IMR-90 (cell line): ENCODE measurements around the gene BDH1. TPM values are rescaled to one million over a fixed set of nuclear protein-coding genes. Genes with fewer than 3 reads are reported as not detected.

Experiments
- ATAC-seq: fragments of 200-7000 bp; cut with Tn5 transposase; 2 replicates; pipeline ENCODE4 v1.9.1; 2020; ENCODE audit warnings: low read depth, mild to moderate bottlenecking, moderate library complexity
- BruUV-seq: library from RNA; stranded (reverse); fragments of 400-500 nt; replicated peaks from 2 replicates; lab custom pipeline; 2021; lab: Mats Ljungman, UMichigan
- CTCF ChIA-PET: fragments of 300-600 bp; formaldehyde crosslinking; extraction: SDS; loops from one replicate; lab custom pipeline; 2021; ENCODE audit warnings: antibody characterized with exemption; lab: Yijun Ruan, JAX
- POLR2A ChIA-PET: fragments of 300-600 bp; sonication (Branson Sonifier 250); formaldehyde crosslinking; loops from one replicate; lab custom pipeline; 2022; ENCODE audit warnings: antibody characterized with exemption; ENCODE audit not compliant: unreplicated experiment; lab: Charles Lee
- DNase-seq: peaks from one replicate; pipeline ENCODE4 v3.0.0; 2013
- H2AFZ ChIP-seq: replicated peaks from 2 replicates; pipeline ENCODE3; 2013; ENCODE audit warnings: low read length, mild to moderate bottlenecking; ENCODE audit not compliant: poor library complexity
- H2AK5ac ChIP-seq: 2 replicates; pipeline ENCODE4 v1.6.1; 2013; ENCODE audit warnings: low read depth, low read length, inconsistent platforms
- H2AK9ac ChIP-seq: replicated peaks from 2 replicates; pipeline ENCODE3; 2013; ENCODE audit warnings: mild to moderate bottlenecking, low read depth, low read length, moderate library complexity; ENCODE audit not compliant: poor library complexity
- H2BK120ac ChIP-seq: 2 replicates; pipeline ENCODE4 v1.6.1; 2013; ENCODE audit warnings: low read depth, low read length, inconsistent platforms
- H2BK15ac ChIP-seq: 3 replicates; pipeline ENCODE4 v1.6.1; 2013; ENCODE audit warnings: low read depth, low read length, inconsistent platforms
- H2BK20ac ChIP-seq: 2 replicates; pipeline ENCODE4 v1.6.1; 2013; ENCODE audit warnings: low read depth, mild to moderate bottlenecking, inconsistent platforms, low read length, moderate library complexity
- H2BK5ac ChIP-seq: 2 replicates; pipeline ENCODE4 v1.6.1; 2013; ENCODE audit warnings: mild to moderate bottlenecking, low read depth, low read length, inconsistent platforms; ENCODE audit not compliant: poor library complexity, severe bottlenecking
- H3K14ac ChIP-seq: replicated peaks from 2 replicates; pipeline ENCODE4 v1.6.1; 2013; ENCODE audit warnings: low read depth, low read length, inconsistent platforms
- H3K18ac ChIP-seq: 2 replicates; pipeline ENCODE4 v1.6.1; 2013; ENCODE audit warnings: low read depth, low read length, control low read depth
- H3K23ac ChIP-seq: 2 replicates; pipeline ENCODE4 v1.6.1; 2013; ENCODE audit warnings: low read depth, low read length, inconsistent platforms
- H3K27ac ChIP-seq: 2 replicates; pipeline ENCODE4 v1.5.1; 2013; ENCODE audit warnings: mild to moderate bottlenecking, control low read depth, low read length; ENCODE audit not compliant: insufficient read depth
- H3K27me3 ChIP-seq: 2 replicates; pipeline ENCODE4 v1.6.1; 2013; ENCODE audit warnings: low read length; ENCODE audit not compliant: control insufficient read depth, insufficient read depth
- H3K36me3 ChIP-seq: 2 replicates; pipeline ENCODE4 v1.6.1; 2013; ENCODE audit warnings: low read length, mixed read lengths; ENCODE audit not compliant: control insufficient read depth, insufficient read depth
- H3K4ac ChIP-seq: 2 replicates; pipeline ENCODE4 v1.6.1; 2013; ENCODE audit warnings: low read depth, low read length, inconsistent platforms
- H3K4me1 ChIP-seq: 2 replicates; pipeline ENCODE4 v1.6.1; 2013; ENCODE audit warnings: low read length, mixed read lengths; ENCODE audit not compliant: control insufficient read depth, insufficient read depth
- H3K4me2 ChIP-seq: 2 replicates; pipeline ENCODE4 v1.6.1; 2013; ENCODE audit warnings: low read depth, mild to moderate bottlenecking, control low read depth, low read length, moderate library complexity
- H3K4me3 ChIP-seq: 2 replicates; pipeline ENCODE4 v1.5.1; 2013; ENCODE audit warnings: low read depth, mild to moderate bottlenecking, control low read depth, low read length, moderate library complexity; ENCODE audit not compliant: insufficient read depth
- H3K56ac ChIP-seq: 2 replicates; pipeline ENCODE4 v1.6.1; 2013; ENCODE audit warnings: low read length, inconsistent platforms; ENCODE audit not compliant: insufficient read depth; ENCODE audit errors: extremely low read depth
- H3K79me1 ChIP-seq, 2 experiments: 2 replicates each; pipeline ENCODE4 v1.6.1; 2013; ENCODE audit warnings: low read length in 2 of 2, inconsistent platforms in 1 of 2, low read depth in 1 of 2
- H3K9ac ChIP-seq: 2 replicates; pipeline ENCODE4 v1.6.1; 2013; ENCODE audit warnings: low read depth, low read length, control low read depth
- H3K9me1 ChIP-seq: 2 replicates; pipeline ENCODE4 v1.6.1; 2013; ENCODE audit warnings: low read length, inconsistent platforms; ENCODE audit not compliant: insufficient read depth
- H3K9me3 ChIP-seq: 2 replicates; pipeline ENCODE4 v1.6.1; 2013; ENCODE audit warnings: low read length; ENCODE audit not compliant: control insufficient read depth, insufficient read depth
- H4K20me1 ChIP-seq: 2 replicates; pipeline ENCODE4 v1.6.1; 2013; ENCODE audit warnings: low read length, inconsistent platforms; ENCODE audit not compliant: insufficient read depth
- H4K5ac ChIP-seq: 2 replicates; pipeline ENCODE4 v1.6.1; 2013; ENCODE audit warnings: mild to moderate bottlenecking, low read depth, low read length, control low read depth
- H4K8ac ChIP-seq, 2 experiments: 2 replicates each; pipeline ENCODE4 v1.6.1; 2013; ENCODE audit warnings: low read depth in 2 of 2, low read length in 2 of 2, control low read depth in 1 of 2, inconsistent platforms in 1 of 2
- H4K91ac ChIP-seq: 2 replicates; pipeline ENCODE4 v1.6.1; 2013; ENCODE audit warnings: low read depth, low read length, inconsistent platforms; ENCODE audit not compliant: insufficient read depth
- BHLHE40 ChIP-seq: fragments of 150-350 bp; IDR thresholded peaks from 2 replicates; pipeline ENCODE4 v1.6.1; 2016; ENCODE audit warnings: mild to moderate bottlenecking, low read depth, low read length
- CEBPB ChIP-seq: IDR thresholded peaks from 2 replicates; pipeline ENCODE4 v1.6.1; 2012; ENCODE audit warnings: low read depth, low read length, improper control_type of control experiment
- CHD1 ChIP-seq: IDR thresholded peaks from 2 replicates; pipeline ENCODE4 v1.6.1; 2012; ENCODE audit warnings: low read depth, low read length, improper control_type of control experiment
- CTCF ChIP-seq: conservative IDR thresholded peaks from 2 replicates; pipeline ENCODE4 v1.5.1; 2012; ENCODE audit warnings: mild to moderate bottlenecking, low read depth, low read length, improper control_type of control experiment
- ELK1 ChIP-seq: fragments of 150-350 bp; IDR thresholded peaks from 2 replicates; pipeline ENCODE4 v1.6.1; 2016; ENCODE audit warnings: low read depth, mild to moderate bottlenecking, low read length, moderate library complexity, borderline replicate concordance
- FOS ChIP-seq: fragments of 150-350 bp; IDR thresholded peaks from 2 replicates; pipeline ENCODE4 v1.6.1; 2016; ENCODE audit warnings: low read depth, low read length
- MAFK ChIP-seq: IDR thresholded peaks from 2 replicates; pipeline ENCODE4 v1.6.1; 2012; ENCODE audit warnings: low read depth, low read length, improper control_type of control experiment
- MAZ ChIP-seq: IDR thresholded peaks from 2 replicates; pipeline ENCODE4 v1.6.1; 2012; ENCODE audit warnings: low read depth, mild to moderate bottlenecking, low read length, improper control_type of control experiment, moderate library complexity, borderline replicate concordance
- MXI1 ChIP-seq: IDR thresholded peaks from 2 replicates; pipeline ENCODE4 v1.6.1; 2012; ENCODE audit warnings: low read depth, mild to moderate bottlenecking, low read length, moderate library complexity, borderline replicate concordance
- NFE2L2 ChIP-seq: fragments of 150-350 bp; IDR thresholded peaks from 2 replicates; pipeline ENCODE4 v1.6.1; 2016; ENCODE audit warnings: low read depth, mild to moderate bottlenecking, low read length
- POLR2A ChIP-seq: IDR thresholded peaks from 2 replicates; pipeline ENCODE4 v1.6.1; 2012; ENCODE audit warnings: mild to moderate bottlenecking, low read depth, low read length
- RAD21 ChIP-seq: IDR thresholded peaks from 2 replicates; pipeline ENCODE4 v1.6.1; 2012; ENCODE audit warnings: low read length, improper control_type of control experiment
- RCOR1 ChIP-seq: IDR thresholded peaks from 2 replicates; pipeline ENCODE4 v1.6.1; 2012; ENCODE audit warnings: mild to moderate bottlenecking, low read length, improper control_type of control experiment; ENCODE audit not compliant: insufficient replicate concordance
- RFX5 ChIP-seq: IDR thresholded peaks from 2 replicates; pipeline ENCODE4 v1.8.0; 2012; ENCODE audit warnings: low read depth, mild to moderate bottlenecking, low read length, moderate library complexity
- SMC3 ChIP-seq: fragments of 150-350 bp; IDR thresholded peaks from 2 replicates; pipeline ENCODE4 v1.6.1; 2016; ENCODE audit warnings: low read depth, mild to moderate bottlenecking, antibody characterized with exemption, low read length, moderate library complexity
- USF2 ChIP-seq: fragments of 150-350 bp; IDR thresholded peaks from 2 replicates; pipeline ENCODE4 v1.6.1; 2017; ENCODE audit warnings: mild to moderate bottlenecking, antibody characterized with exemption, low read length, low read depth
- WGBS, 2 experiments: methylation state at CpG; one replicate each; pipeline versions ENCODE4 v1.1.5 to v1.1.7; 2013; ENCODE audit warnings: missing lambda C conversion rate in 2 of 2; ENCODE audit not compliant: insufficient read length in 1 of 2; ENCODE audit errors: extremely low coverage in 2 of 2; 5-methylcytosine and 5-hydroxymethylcytosine counted together
- dilution Hi-C: fragments of 300-500 bp; cut with HindIII; formaldehyde crosslinking; loops from one replicate; pipeline ENCODE4 v1.14.3; 2018; ENCODE audit warnings: low sequenced_read_pairs; ENCODE audit not compliant: unreplicated experiment
- in situ Hi-C: fragments of 300-500 bp; cut with MboI; formaldehyde crosslinking; loops from 3 replicates; pipeline ENCODE4 v1.14.3; 2019; ENCODE audit warnings: low sequenced_read_pairs, inconsistent platforms, mixed read lengths
- intact Hi-C: fragments of 100-400 bp; cut with micrococcal nuclease; formaldehyde crosslinking; loops from 2 replicates; pipeline ENCODE4 v1.10.0; 2022
- polyA plus RNA-seq, 3 experiments: library from polyadenylated mRNA; depleted of rRNA; stranded (reverse); fragments of >200 nt; gene quantifications; 2 replicates each; pipeline ENCODE4 v1.2.3, GENCODE V29; 2012; ENCODE audit warnings: low replicate concordance in 1 of 3
- total RNA-seq: library from RNA; depleted of rRNA; stranded (reverse); fragments of >200 nt; gene quantifications from 2 replicates; pipeline ENCODE4 v1.2.3, GENCODE V29; 2012

BDH1 gene
- total and polyA plus RNA-seq, 2 of the 4 experiments (the other 2 are of a cell fraction): 2.7 to 4.4 TPM

GRCh38 chr3:197549261-197549885 lies 6.4 kb downstream of the BDH1 start:
- Histone ChIP-seq H4K91ac (no peak overlapping the region), H3K14ac (no peak overlapping the region), H2AK9ac (no peak overlapping the region), H2BK5ac (no peak overlapping the region), H4K8ac (no peak overlapping the region), H3K18ac (no peak overlapping the region), H3K56ac (no peak overlapping the region), H2BK120ac (no peak overlapping the region), H3K79me1 (0 out of 4 replicates have a peak, but pooled peaks cover 0 to 5% of the 10 kb centered on the region in 2 experiments), H3K27me3 (no peaks in the 10 kb centered on the region), H3K4ac (no peak overlapping the region), H3K4me2 (no peak overlapping the region), H4K20me1 (no peaks in the 10 kb centered on the region; the same call in 1 of the 2 replicates), H2BK20ac (no peak overlapping the region), H3K4me1 (peaks cover 4% of the 10 kb centered on the region), H3K23ac (no peak overlapping the region), H2AFZ (no peak overlapping the region), H3K36me3 (no peaks in the 10 kb centered on the region), H3K27ac (no peak overlapping the region), H2BK15ac (no peak overlapping the region), H3K9me1 (peaks cover 3% of the 10 kb centered on the region; the same call in 1 of the 2 replicates), H4K5ac (no peak overlapping the region), H2AK5ac (no peak overlapping the region), H3K9ac (no peak overlapping the region), H3K4me3 (no peak overlapping the region), H3K9me3 (no peaks in the 10 kb centered on the region)
- POLR2A ChIA-PET: no interaction called here
- no TSS peak for BruUV-seq
- no peak for TF ChIP-seq CTCF
- TF ChIP-seq MAFK: no peak
- no peak for TF ChIP-seq MAZ
- TF ChIP-seq FOS: no peak
- TF ChIP-seq RCOR1: no peak
- TF ChIP-seq ELK1: no peak
- TF ChIP-seq SMC3: no peak
- TF ChIP-seq NFE2L2: no peak
- TF ChIP-seq BHLHE40: no peak
- no peak for TF ChIP-seq CEBPB
- no peak for TF ChIP-seq MXI1
- TF ChIP-seq RFX5: no peak
- no peak for TF ChIP-seq RAD21
- no peak for TF ChIP-seq POLR2A
- no peak for TF ChIP-seq CHD1
- no peak for TF ChIP-seq USF2
- in situ Hi-C loops: no loop called here
- no peak for ATAC-seq
- dilution Hi-C loops: no loop called here
- CTCF ChIA-PET: interaction anchor here (1.3 kb wide), 1 partner anchor 25 kb away, joined by 5 read pairs; no protein-coding TSS in a partner anchor
- 78% methylated on average over 1 of the region's 6 CpGs; no CpG with 5 or more reads in 1 of the 2 experiments for WGBS, 2 experiments
- DNase-seq: no peak
- intact Hi-C loops: no loop called here
